ENCODE measurements around the gene TSPAN3.

TSPAN3 gene

GRCh38 chr15:77068633-77069032 is 2.3 kb downstream of the TSPAN3 start:
- H3K4me2 ChIP-seq (ENCODE audit: low read depth, low read length, poor library complexity, severe bottlenecking): no peak overlapping the region
- no peak overlapping the region for H3K9ac ChIP-seq (ENCODE audit: low read length)
- no peak overlapping the region for H2AFZ ChIP-seq (ENCODE audit: low read depth, low read length, severe bottlenecking)
- no peaks in the 10 kb centered on the region for H3K9me2 ChIP-seq (replicated peaks; ENCODE audit: insufficient read depth, low read length)
- H3K27ac ChIP-seq (ENCODE audit: low read depth, low read length): no peak overlapping the region
- peaks cover 6% of the 10 kb centered on the region; the same call in 1 of the 2 replicates for H4K20me1 ChIP-seq (ENCODE audit: low read depth, low read length)
- H3F3A ChIP-seq (ENCODE audit: insufficient read depth): 0 out of 2 replicates have a peak, but pooled peaks cover 4% of the 10 kb centered on the region
- H3K27me3 ChIP-seq (ENCODE audit: low read length): no peaks in the 10 kb centered on the region
- H3K36me3 ChIP-seq (ENCODE audit: low read length): no peaks in the 10 kb centered on the region
- no peaks in the 10 kb centered on the region; the same call in 1 of the 2 replicates for H3K79me2 ChIP-seq (ENCODE audit: insufficient read depth, low read length)
- H3K4me3 ChIP-seq (ENCODE audit: insufficient read depth, low read length, poor library complexity, severe bottlenecking): no peak overlapping the region
- no peaks in the 10 kb centered on the region for H3K9me3 ChIP-seq (ENCODE audit: insufficient read depth, low read length)
- no peak for TF ChIP-seq EZH2phosphoT487 (conservative IDR thresholded peaks at IDR 0.05; ENCODE audit: low read length)
- TF ChIP-seq, protein P1, sequence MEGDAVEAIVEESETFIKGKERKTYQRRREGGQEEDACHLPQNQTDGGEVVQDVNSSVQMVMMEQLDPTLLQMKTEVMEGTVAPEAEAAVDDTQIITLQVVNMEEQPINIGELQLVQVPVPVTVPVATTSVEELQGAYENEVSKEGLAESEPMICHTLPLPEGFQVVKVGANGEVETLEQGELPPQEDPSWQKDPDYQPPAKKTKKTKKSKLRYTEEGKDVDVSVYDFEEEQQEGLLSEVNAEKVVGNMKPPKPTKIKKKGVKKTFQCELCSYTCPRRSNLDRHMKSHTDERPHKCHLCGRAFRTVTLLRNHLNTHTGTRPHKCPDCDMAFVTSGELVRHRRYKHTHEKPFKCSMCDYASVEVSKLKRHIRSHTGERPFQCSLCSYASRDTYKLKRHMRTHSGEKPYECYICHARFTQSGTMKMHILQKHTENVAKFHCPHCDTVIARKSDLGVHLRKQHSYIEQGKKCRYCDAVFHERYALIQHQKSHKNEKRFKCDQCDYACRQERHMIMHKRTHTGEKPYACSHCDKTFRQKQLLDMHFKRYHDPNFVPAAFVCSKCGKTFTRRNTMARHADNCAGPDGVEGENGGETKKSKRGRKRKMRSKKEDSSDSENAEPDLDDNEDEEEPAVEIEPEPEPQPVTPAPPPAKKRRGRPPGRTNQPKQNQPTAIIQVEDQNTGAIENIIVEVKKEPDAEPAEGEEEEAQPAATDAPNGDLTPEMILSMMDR (IDR thresholded peaks at IDR 0.05; ENCODE audit: insufficient read depth, low read length, poor library complexity, severe bottlenecking): no peak

GRCh38 chr15:77067691-77068367 is 3.1 kb downstream of the TSPAN3 start:
- TF ChIP-seq, protein P1 (IDR thresholded peaks at IDR 0.05; ENCODE audit: insufficient read depth, low read length, poor library complexity, severe bottlenecking): no peak
- TF ChIP-seq EZH2phosphoT487 (conservative IDR thresholded peaks at IDR 0.05; ENCODE audit: low read length): no peak
- no peak overlapping the region for H3K27ac ChIP-seq (ENCODE audit: low read depth, low read length)
- peak overlapping the region; percentile 5 for H3K4me2 ChIP-seq (ENCODE audit: low read depth, low read length, poor library complexity, severe bottlenecking)
- no peak overlapping the region for H3K9ac ChIP-seq (ENCODE audit: low read length)
- no peak overlapping the region for H2AFZ ChIP-seq (ENCODE audit: low read depth, low read length, severe bottlenecking)
- H3K4me3 ChIP-seq (ENCODE audit: insufficient read depth, low read length, poor library complexity, severe bottlenecking): no peak overlapping the region
- H3K27me3 ChIP-seq (ENCODE audit: low read length): no peaks in the 10 kb centered on the region
- 0 out of 2 replicates have a peak, but pooled peaks cover 4% of the 10 kb centered on the region for H3F3A ChIP-seq (ENCODE audit: insufficient read depth)
- H4K20me1 ChIP-seq (ENCODE audit: low read depth, low read length): peaks cover 9% of the 10 kb centered on the region; the same call in 1 of the 2 replicates
- H3K9me3 ChIP-seq (ENCODE audit: insufficient read depth, low read length): no peaks in the 10 kb centered on the region
- H3K79me2 ChIP-seq (ENCODE audit: insufficient read depth, low read length): no peaks in the 10 kb centered on the region; the same call in 1 of the 2 replicates
- H3K9me2 ChIP-seq (replicated peaks; ENCODE audit: insufficient read depth, low read length): no peaks in the 10 kb centered on the region
- H3K36me3 ChIP-seq (ENCODE audit: low read length): no peaks in the 10 kb centered on the region

DNA sequence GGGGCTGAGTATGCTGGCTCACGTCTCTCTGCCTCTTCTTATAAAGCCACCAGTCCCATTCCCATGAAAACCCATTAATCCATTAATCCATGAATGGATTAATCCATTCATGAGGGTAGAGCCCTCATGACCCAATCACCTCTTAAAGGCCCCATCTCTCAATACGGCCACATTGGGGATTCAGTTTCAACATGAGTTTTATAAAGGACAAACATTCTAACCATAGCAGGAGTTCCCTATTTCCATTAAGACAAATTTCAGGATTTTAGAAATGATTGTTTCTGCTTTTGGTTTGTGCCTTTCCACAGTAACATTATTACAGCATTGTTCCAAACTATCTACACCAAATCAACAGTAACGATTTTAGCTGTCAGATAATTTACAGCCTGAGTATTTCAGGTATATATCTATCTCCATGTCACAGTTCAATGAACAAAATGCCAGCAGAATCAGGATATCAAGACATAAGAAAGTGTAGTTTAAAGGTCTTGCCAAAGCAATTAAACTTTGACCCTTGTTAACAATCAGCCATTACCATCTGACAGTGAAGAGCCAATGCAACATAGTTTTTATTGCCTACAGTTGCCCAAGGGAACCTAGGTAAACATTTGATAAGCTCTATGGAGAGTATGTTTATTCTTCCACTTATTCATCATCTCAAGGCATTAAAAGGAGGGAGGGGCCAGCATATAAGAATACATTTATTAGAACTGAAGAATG is 3.8 kb downstream of the TSPAN3 start:
- Histone ChIP-seq H3K9me3 (ENCODE audit: insufficient read depth, low read length) (no peaks in the 10 kb centered on the region), H3K9ac (ENCODE audit: low read length) (no peak overlapping the region), H3F3A (ENCODE audit: insufficient read depth) (0 out of 2 replicates have a peak, but pooled peaks cover 4% of the 10 kb centered on the region), H4K20me1 (ENCODE audit: low read depth, low read length) (peaks cover 9% of the 10 kb centered on the region; the same call in 1 of the 2 replicates), H3K9me2 (replicated peaks; ENCODE audit: insufficient read depth, low read length) (no peaks in the 10 kb centered on the region), H3K4me3 (ENCODE audit: insufficient read depth, low read length, poor library complexity, severe bottlenecking) (no peak overlapping the region), H3K4me2 (ENCODE audit: low read depth, low read length, poor library complexity, severe bottlenecking) (peak overlapping the region; percentile 5), H3K79me2 (ENCODE audit: insufficient read depth, low read length) (no peaks in the 10 kb centered on the region; the same call in 1 of the 2 replicates), H3K27me3 (ENCODE audit: low read length) (no peaks in the 10 kb centered on the region), H3K27ac (ENCODE audit: low read depth, low read length) (no peak overlapping the region), H3K36me3 (ENCODE audit: low read length) (no peaks in the 10 kb centered on the region), H2AFZ (ENCODE audit: low read depth, low read length, severe bottlenecking) (no peak overlapping the region)
- TF ChIP-seq, protein P1 (IDR thresholded peaks at IDR 0.05; ENCODE audit: insufficient read depth, low read length, poor library complexity, severe bottlenecking): no peak
- no peak for TF ChIP-seq EZH2phosphoT487 (conservative IDR thresholded peaks at IDR 0.05; ENCODE audit: low read length)
